H9 (cell line): Measurements from ENCODE around the gene P3H3. TPM values are rescaled to one million over a fixed set of nuclear protein-coding genes. Genes with fewer than 3 reads are reported as not detected.

ENCODE experiments used
- DNase-seq: peaks from one replicate; pipeline ENCODE4 v3.0.0-alpha.2; 2017
- H2AFZ ChIP-seq: one replicate; pipeline ENCODE4 v1.6.1; 2013; ENCODE audit warnings: mild to moderate bottlenecking, low read length, control low read depth, moderate library complexity
- H2AK5ac ChIP-seq: 2 replicates; pipeline ENCODE4 v1.6.1; 2013; ENCODE audit warnings: low read length, control low read depth, mixed read lengths; ENCODE audit not compliant: insufficient read length
- H2BK120ac ChIP-seq: one replicate; pipeline ENCODE4 v1.6.1; 2013; ENCODE audit warnings: low read depth, mild to moderate bottlenecking, low read length, control low read depth, inconsistent platforms; ENCODE audit not compliant: poor library complexity, severe bottlenecking
- H2BK12ac ChIP-seq: 2 replicates; pipeline ENCODE4 v1.6.1; 2013; ENCODE audit warnings: low read length, control low read depth, mixed read lengths, low read depth; ENCODE audit not compliant: insufficient read length
- H2BK15ac ChIP-seq: 2 replicates; pipeline ENCODE4 v1.6.1; 2013; ENCODE audit warnings: low read depth, low read length, control low read depth
- H2BK20ac ChIP-seq: one replicate; pipeline ENCODE4 v1.6.1; 2013; ENCODE audit warnings: low read depth, mild to moderate bottlenecking, low read length, control low read depth, inconsistent platforms; ENCODE audit not compliant: poor library complexity, severe bottlenecking
- H2BK5ac ChIP-seq: 2 replicates; pipeline ENCODE4 v1.6.1; 2013; ENCODE audit warnings: low read length, control low read depth, mixed read lengths; ENCODE audit not compliant: insufficient read length
- H3K14ac ChIP-seq: 2 replicates; pipeline ENCODE4 v1.6.1; 2013; ENCODE audit warnings: low read length, control low read depth; ENCODE audit not compliant: insufficient read depth
- H3K18ac ChIP-seq: 2 replicates; pipeline ENCODE4 v1.6.1; 2013; ENCODE audit warnings: low read depth, mild to moderate bottlenecking, mixed read lengths, low read length, control low read depth; ENCODE audit not compliant: insufficient read length
- H3K23ac ChIP-seq: 2 replicates; pipeline ENCODE4 v1.6.1; 2013; ENCODE audit warnings: low read length, control low read depth, mixed read lengths, low read depth; ENCODE audit not compliant: insufficient read length
- H3K23me2 ChIP-seq: 2 replicates; pipeline ENCODE4 v1.6.1; 2013; ENCODE audit warnings: low read depth, mild to moderate bottlenecking, mixed read lengths, low read length, control low read depth; ENCODE audit not compliant: insufficient read length, poor library complexity, severe bottlenecking
- H3K27ac ChIP-seq: 2 replicates; pipeline ENCODE4 v1.5.1; 2013; ENCODE audit warnings: low read length, control low read depth, mixed read lengths, low read depth; ENCODE audit not compliant: insufficient read length
- H3K27me3 ChIP-seq: 2 replicates; pipeline ENCODE4 v1.6.1; 2013; ENCODE audit warnings: low read length, control low read depth, inconsistent platforms; ENCODE audit not compliant: insufficient read depth
- H3K4ac ChIP-seq: 2 replicates; pipeline ENCODE4 v1.6.1; 2013; ENCODE audit warnings: low read depth, mild to moderate bottlenecking, control low read depth, inconsistent platforms, low read length, moderate library complexity
- H3K4me1 ChIP-seq: 2 replicates; pipeline ENCODE4 v1.6.1; 2013; ENCODE audit warnings: low read length, control low read depth, inconsistent platforms; ENCODE audit not compliant: insufficient read depth
- H3K4me2 ChIP-seq: 2 replicates; pipeline ENCODE4 v1.6.1; 2013; ENCODE audit warnings: low read length, control low read depth, mixed read lengths; ENCODE audit not compliant: insufficient read length, insufficient read depth
- H3K56ac ChIP-seq: 2 replicates; pipeline ENCODE4 v1.6.1; 2013; ENCODE audit warnings: low read depth, mild to moderate bottlenecking, mixed read lengths, low read length, control low read depth; ENCODE audit not compliant: insufficient read length
- H3K79me1 ChIP-seq: 2 replicates; pipeline ENCODE4 v1.6.1; 2013; ENCODE audit warnings: low read depth, mild to moderate bottlenecking, moderate library complexity, low read length, control low read depth, inconsistent platforms; ENCODE audit not compliant: insufficient read depth, poor library complexity, severe bottlenecking
- H3K79me2 ChIP-seq: 2 replicates; pipeline ENCODE4 v1.6.1; 2013; ENCODE audit warnings: low read length, control low read depth, inconsistent platforms; ENCODE audit not compliant: insufficient read depth
- H3K9ac ChIP-seq: 2 replicates; pipeline ENCODE4 v1.6.1; 2013; ENCODE audit warnings: low read length, control low read depth, mixed read lengths; ENCODE audit not compliant: insufficient read length; ENCODE audit errors: extremely low read depth
- H3K9me3 ChIP-seq: one replicate; pipeline ENCODE4 v1.6.1; 2013; ENCODE audit warnings: low read depth, low read length, inconsistent platforms; ENCODE audit not compliant: control insufficient read depth
- H3T11ph ChIP-seq: one replicate; pipeline ENCODE4 v1.6.1; 2013; ENCODE audit warnings: mild to moderate bottlenecking, low read length, control low read depth, inconsistent platforms
- H4K20me1 ChIP-seq: one replicate; pipeline ENCODE4 v1.6.1; 2013; ENCODE audit not compliant: control insufficient read depth, insufficient read length, insufficient read depth
- H4K5ac ChIP-seq: 2 replicates; pipeline ENCODE4 v1.6.1; 2013; ENCODE audit warnings: low read depth, mild to moderate bottlenecking, mixed read lengths, low read length, control low read depth; ENCODE audit not compliant: insufficient read length
- H4K8ac ChIP-seq: replicated peaks from 2 replicates; pipeline ENCODE4 v1.6.1; 2013; ENCODE audit warnings: low read length, control low read depth, mixed read lengths, low read depth; ENCODE audit not compliant: insufficient read length
- H4K91ac ChIP-seq: 2 replicates; pipeline ENCODE4 v1.6.1; 2013; ENCODE audit warnings: low read depth, mild to moderate bottlenecking, moderate library complexity, mixed read lengths, low read length, control low read depth; ENCODE audit not compliant: insufficient read length
- H3K27ac Mint-ChIP-seq, 3 experiments: 2 replicates in 2 of 3; 3 replicates in 1 of 3; pipeline ENCODE4 v1.8.0; 2020 to 2021; ENCODE audit warnings: mixed read lengths in 3 of 3, mild to moderate bottlenecking in 1 of 3, moderate library complexity in 1 of 3
- H3K27me3 Mint-ChIP-seq: 2 replicates; pipeline ENCODE4 v1.8.0; 2021; ENCODE audit warnings: low read depth, mild to moderate bottlenecking, moderate library complexity, mixed read lengths
- H3K36me3 Mint-ChIP-seq, 3 experiments: 2 replicates in 2 of 3; 3 replicates in 1 of 3; pipeline ENCODE4 v1.8.0; 2020 to 2021; ENCODE audit warnings: low read depth in 3 of 3, mixed read lengths in 3 of 3; ENCODE audit not compliant: insufficient read depth in 1 of 3
- H3K4me1 Mint-ChIP-seq, 2 experiments: 2 replicates each; pipeline ENCODE4 v1.8.0; 2020; ENCODE audit warnings: mixed read lengths in 2 of 2
- H3K4me3 Mint-ChIP-seq, 2 experiments: 2 replicates in 1 of 2; 3 replicates in 1 of 2; pipeline ENCODE4 v1.8.0; 2020 to 2021; ENCODE audit warnings: mild to moderate bottlenecking in 2 of 2, mixed read lengths in 2 of 2, moderate library complexity in 1 of 2
- H3K9me3 Mint-ChIP-seq, 2 experiments: 2 replicates in 1 of 2; 3 replicates in 1 of 2; pipeline ENCODE4 v1.8.0; 2020; ENCODE audit warnings: mild to moderate bottlenecking in 2 of 2, mixed read lengths in 2 of 2, moderate library complexity in 1 of 2
- WGBS: extraction: QIAGEN DNeasy Blood & Tissue Kit; methylation state at CpG from one replicate; pipeline ENCODE4 v1.1.7; 2013; ENCODE audit warnings: missing lambda C conversion rate, low lambda C conversion rate, mixed read lengths; ENCODE audit not compliant: insufficient read length; ENCODE audit errors: extremely low coverage; 5-methylcytosine and 5-hydroxymethylcytosine counted together
- total RNA-seq: library from RNA; stranded (reverse); gene quantifications from 2 replicates; pipeline ENCODE4 v1.2.1, GENCODE V29; 2021
- TF ChIP-seq, protein P1 (sequence below): fragments of 200-600 bp; sonication (generic); conservative IDR thresholded peaks from 3 replicates; pipeline ENCODE4 v1.8.0; 2021; ENCODE audit warnings: antibody characterized with exemption, mild to moderate bottlenecking

Gene P3H3
- total RNA-seq, 1 experiment from 2014 or later = 55.0 TPM

DNA sequence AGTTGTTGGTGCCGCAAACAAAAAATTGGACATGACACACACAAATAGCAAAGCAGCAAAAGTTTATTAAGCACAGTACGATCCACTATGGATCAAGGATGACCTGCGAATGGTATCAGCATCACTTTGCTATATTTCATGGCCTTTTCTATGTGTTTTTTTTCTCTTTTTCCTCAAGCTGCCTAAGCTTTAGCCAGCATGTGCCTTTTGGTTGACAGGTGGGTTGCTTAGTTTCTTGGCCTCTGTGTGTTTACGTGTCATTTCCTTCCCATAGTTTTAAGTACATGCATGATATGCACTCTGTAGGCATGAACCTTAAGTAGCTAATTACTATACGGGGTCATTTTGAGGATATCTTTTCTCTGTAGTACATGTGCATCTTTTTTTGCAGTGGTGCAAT, 29.1 kb upstream of the P3H3 start:
- no peak overlapping the region for H3K27ac ChIP-seq

More for the DNA sequence above, 29.1 kb upstream of the P3H3 start:
- Mint-ChIP-seq H3K27me3 (peaks cover 31% of the 10 kb centered on the region), H3K27ac (no peak overlapping the region), H3K9me3 (peaks cover 1 to 2% of the 10 kb centered on the region in 2 experiments; a peak in 3 of 5 replicates), H3K4me1 (peaks cover 0 to 6% of the 10 kb centered on the region in 2 experiments; a peak in 2 of 4 replicates), H3K36me3 (peaks cover 0 to 2% (median 1%) of the 10 kb centered on the region in 3 experiments; a peak in 3 of 7 replicates), H3K4me3 (no peak overlapping the region)
- TF ChIP-seq, protein P1, sequence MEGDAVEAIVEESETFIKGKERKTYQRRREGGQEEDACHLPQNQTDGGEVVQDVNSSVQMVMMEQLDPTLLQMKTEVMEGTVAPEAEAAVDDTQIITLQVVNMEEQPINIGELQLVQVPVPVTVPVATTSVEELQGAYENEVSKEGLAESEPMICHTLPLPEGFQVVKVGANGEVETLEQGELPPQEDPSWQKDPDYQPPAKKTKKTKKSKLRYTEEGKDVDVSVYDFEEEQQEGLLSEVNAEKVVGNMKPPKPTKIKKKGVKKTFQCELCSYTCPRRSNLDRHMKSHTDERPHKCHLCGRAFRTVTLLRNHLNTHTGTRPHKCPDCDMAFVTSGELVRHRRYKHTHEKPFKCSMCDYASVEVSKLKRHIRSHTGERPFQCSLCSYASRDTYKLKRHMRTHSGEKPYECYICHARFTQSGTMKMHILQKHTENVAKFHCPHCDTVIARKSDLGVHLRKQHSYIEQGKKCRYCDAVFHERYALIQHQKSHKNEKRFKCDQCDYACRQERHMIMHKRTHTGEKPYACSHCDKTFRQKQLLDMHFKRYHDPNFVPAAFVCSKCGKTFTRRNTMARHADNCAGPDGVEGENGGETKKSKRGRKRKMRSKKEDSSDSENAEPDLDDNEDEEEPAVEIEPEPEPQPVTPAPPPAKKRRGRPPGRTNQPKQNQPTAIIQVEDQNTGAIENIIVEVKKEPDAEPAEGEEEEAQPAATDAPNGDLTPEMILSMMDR = no peak
- no peak for DNase-seq
- Histone ChIP-seq H2AK5ac (no peak overlapping the region), H2BK12ac (no peak overlapping the region), H3K56ac (no peak overlapping the region), H3K14ac (no peak overlapping the region), H3K4ac (no peak overlapping the region), H2BK20ac (no peak overlapping the region), H2BK120ac (no peak overlapping the region), H2AFZ (no peak overlapping the region), H3K9ac (no peak overlapping the region), H3K23me2 (no peaks in the 10 kb centered on the region), H2BK15ac (no peak overlapping the region), H2BK5ac (no peak overlapping the region), H3K79me2 (no peaks in the 10 kb centered on the region), H3K18ac (no peak overlapping the region), H3K23ac (no peak overlapping the region), H4K5ac (no peak overlapping the region), H3T11ph (no peak overlapping the region), H3K4me2 (no peak overlapping the region), H3K79me1 (no peaks in the 10 kb centered on the region), H4K20me1 (no peaks in the 10 kb centered on the region), H4K8ac (no peak overlapping the region), H3K9me3 (no peaks in the 10 kb centered on the region), H3K27me3 (no peaks in the 10 kb centered on the region; the same call in 1 of the 2 replicates), H3K4me1 (no peaks in the 10 kb centered on the region), H4K91ac (no peak overlapping the region)
- no CpG with 5 or more reads among the region's 5 CpGs for WGBS
